GM18507 (cell line): ENCODE measurements around the gene C1D.

Experiments used
- DNase-seq: peaks from one replicate; pipeline ENCODE4 v3.0.0; 2011; ENCODE audit warnings: low read depth; ENCODE audit not compliant: insufficient read length; ENCODE audit errors: extremely low spot score
- FAIRE-seq: peaks from 2 replicates; lab custom pipeline; 2011; peaks lifted over from hg19 to GRCh38; lab: Jason Lieb, UNC

C1D gene

GRCh38 chr2:68060652-68061051 lies 2.2 kb downstream of the C1D start:
- no peak for DNase-seq
- no peak for FAIRE-seq

- no peak for FAIRE-seq
These were observed 2.8 kb downstream of the C1D start for GRCh38 chr2:68059784-68060525.

DNA sequence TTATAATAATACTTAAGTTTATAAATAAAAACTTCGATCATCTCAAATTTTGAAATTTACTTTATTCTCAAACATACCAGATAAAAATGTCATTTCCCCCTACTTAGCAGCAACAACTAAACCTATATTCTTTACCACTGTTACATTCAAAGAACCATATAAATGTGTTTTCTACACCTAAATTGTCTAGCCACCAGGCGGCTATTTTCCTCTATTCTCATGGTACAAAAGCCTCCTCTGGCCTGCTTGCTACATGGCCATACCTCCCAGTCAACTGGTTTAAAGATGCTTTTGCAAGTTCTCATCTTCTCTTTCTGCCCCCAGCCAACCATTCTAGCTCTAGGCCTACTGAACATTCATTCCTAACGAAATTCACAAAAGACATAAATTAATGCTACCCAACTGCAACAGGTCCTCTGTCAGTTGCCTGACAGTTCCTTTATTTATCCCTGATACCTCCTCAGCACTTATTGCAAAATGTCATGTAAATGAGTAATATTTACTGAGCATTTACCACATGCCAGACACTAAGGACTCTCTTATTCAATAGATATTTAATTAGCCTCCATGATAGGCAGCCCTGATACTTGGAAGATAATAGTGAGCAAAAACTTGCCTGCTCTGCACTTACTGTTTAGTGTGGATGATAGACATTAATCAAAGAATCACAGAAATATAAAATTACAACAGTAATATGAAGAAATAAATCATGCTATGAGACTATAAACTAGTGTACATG lies 5.0 kb downstream of the C1D start:
- DNase-seq: no peak
- no peak for FAIRE-seq

More at GRCh38 chr2:68059784-68060525, 2.8 kb downstream of the C1D start:
- no peak for DNase-seq

GRCh38 chr2:68052717-68053422 lies 9.9 kb downstream of the C1D start:
- FAIRE-seq: no peak
- no peak for DNase-seq

- FAIRE-seq: no peak
- no peak for DNase-seq
These were observed 12.5 kb downstream of the C1D start for GRCh38 chr2:68050353-68050752.

- no peak for FAIRE-seq
- DNase-seq: no peak
These were observed 16.1 kb downstream of the C1D start for GRCh38 chr2:68046642-68047240.

- FAIRE-seq: no peak
- DNase-seq: no peak
These were observed 16.6 kb downstream of the C1D start for GRCh38 chr2:68046224-68046623.

DNA sequence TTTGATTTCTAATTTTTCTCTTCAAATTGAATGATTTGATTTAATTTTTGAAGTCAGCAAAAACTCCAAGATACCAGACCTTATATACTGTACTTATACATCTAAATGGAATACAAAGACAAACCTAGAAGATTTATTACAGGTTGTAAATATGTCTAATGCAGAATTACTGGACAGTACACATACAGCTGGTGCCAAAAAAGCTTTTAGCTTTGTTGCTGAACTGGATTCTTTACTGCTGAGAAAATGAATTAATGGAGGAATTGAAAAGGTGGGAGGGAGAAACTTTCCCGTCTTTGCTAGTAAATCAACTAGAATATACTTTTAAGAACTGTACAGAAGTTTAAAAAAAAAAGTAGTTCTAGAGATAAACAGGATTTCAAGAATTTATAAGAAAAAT lies 17.5 kb downstream of the C1D start:
- DNase-seq (no peak), FAIRE-seq (no peak)

DNA sequence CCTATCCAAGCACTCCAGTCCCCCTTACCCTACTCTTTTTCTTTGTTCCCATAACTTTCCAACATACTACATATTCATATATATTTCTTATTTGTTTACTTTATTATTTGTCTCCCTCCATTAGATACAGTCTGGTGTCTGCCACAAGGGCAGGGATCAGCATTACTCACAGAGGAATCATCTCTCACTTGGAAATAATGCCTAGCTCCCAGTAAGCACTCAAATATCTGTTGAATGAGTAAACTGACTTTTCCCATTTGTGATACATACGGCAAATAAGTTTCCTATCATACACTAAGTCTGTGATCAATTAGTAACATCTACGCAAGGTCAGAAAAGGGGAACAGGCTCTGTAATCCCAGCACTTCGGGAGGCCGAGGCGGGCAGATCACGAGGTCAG lies 18.7 kb downstream of the C1D start:
- FAIRE-seq: no peak
- no peak for DNase-seq

DNA sequence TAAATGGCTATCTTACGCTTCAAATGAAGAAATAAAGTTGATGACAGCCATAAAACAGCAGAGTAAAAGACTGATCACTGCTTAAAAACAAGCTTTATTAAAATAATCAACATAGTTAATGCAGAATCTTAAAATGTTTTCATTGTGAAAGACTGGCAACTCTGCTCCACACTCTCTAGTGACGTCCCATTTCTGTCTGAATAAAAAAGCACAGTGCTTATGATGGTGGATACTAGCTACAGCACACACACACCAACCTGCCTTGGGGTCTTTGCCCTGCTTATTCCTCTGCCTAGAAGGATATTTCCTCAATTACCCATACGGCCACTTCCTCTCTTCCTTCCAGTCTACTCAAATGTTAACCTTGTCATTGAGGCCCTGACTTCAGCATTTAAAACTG lies 19.1 kb downstream of the C1D start:
- FAIRE-seq: no peak

GRCh38 chr2:68043032-68043431 lies 19.8 kb downstream of the C1D start:
- FAIRE-seq (no peak), DNase-seq (no peak)

More for the DNA sequence above, 19.1 kb downstream of the C1D start:
- DNase-seq: no peak

GRCh38 chr2:68041704-68042245 lies 21.0 kb downstream of the C1D start:
- no peak for FAIRE-seq
- DNase-seq: no peak

DNA sequence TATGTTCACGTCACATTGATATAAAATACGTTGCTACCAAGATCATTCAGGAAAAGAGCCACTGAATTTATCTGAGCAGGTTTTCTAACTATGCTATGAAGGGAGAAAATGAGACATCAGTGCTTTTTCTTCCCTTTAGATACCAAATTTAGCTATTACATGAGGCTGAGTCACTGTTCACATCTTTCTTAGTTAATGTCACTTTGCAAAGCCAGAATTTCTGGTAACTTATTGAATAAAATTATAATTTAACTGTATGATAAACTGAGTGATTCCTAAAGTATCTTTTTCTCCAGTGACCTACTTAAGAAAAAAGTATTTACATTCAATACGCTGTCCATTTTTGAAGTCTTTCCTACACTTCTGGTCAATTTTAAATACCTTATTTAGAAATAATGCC lies 22.7 kb downstream of the C1D start:
- DNase-seq: no peak
- no peak for FAIRE-seq

GRCh38 chr2:68039317-68039716 lies 23.5 kb downstream of the C1D start:
- FAIRE-seq: no peak
- DNase-seq: no peak

DNA sequence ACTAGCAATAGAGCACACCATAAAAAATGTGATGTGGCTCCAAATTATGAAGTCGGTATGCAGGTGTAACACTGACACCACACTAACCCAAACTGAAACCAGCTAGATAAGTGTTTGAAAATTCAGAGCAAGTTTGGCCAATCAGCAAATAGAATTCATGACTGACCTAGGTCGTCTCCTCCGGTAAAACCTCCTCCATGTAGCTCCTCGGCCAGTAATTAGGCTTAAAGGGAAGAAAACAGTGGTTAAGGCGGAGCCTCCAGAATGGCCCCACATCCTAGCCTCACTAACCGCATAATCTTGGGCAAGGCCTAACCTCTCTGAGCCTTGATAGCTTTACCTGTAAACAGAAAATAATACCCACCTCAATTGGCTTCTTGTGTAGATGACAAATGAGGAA lies 30.1 kb downstream of the C1D start:
- DNase-seq (no peak), FAIRE-seq (no peak)

- peak; percentile 90 for FAIRE-seq
- peak; percentile 37 for DNase-seq
These were observed 31.2 kb downstream of the C1D start for GRCh38 chr2:68031542-68032160.

- DNase-seq (no peak), FAIRE-seq (no peak)
These were observed 31.8 kb downstream of the C1D start for GRCh38 chr2:68031043-68031442.

DNA sequence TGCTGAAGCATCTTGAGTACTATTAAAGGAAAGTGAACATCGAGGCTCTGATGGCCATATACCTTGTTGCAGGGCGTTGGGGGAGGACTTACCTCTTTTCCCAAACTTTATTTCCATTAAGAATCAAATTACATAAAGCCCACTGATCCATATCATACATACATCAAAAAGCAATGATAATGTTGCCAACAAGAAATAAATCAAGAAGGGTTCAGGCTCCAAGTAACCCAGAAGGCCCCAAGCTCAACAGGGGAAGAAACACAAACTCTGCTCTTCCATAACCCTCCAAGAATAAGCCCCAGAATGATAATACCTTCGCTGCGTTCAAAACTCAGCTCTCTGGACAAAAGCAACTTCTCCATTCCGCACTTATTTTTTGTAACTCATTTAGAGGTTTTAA lies 32.3 kb downstream of the C1D start:
- DNase-seq (no peak), FAIRE-seq (no peak)

- FAIRE-seq (no peak), DNase-seq (no peak)
These were observed 34.8 kb downstream of the C1D start for GRCh38 chr2:68027959-68028358.
